GM23248 (cell line): ENCODE measurements around the gene RAB24.

Source experiments
- EZH2 ChIP-seq: fragments of 200-600 bp; sonication (generic); IDR thresholded peaks from 2 replicates; pipeline ENCODE4 v1.6.1; 2018; ENCODE audit warnings: antibody characterized with exemption, mild to moderate bottlenecking; ENCODE audit not compliant: insufficient read depth, poor library complexity, severe bottlenecking
- EZH2phosphoT487 ChIP-seq: fragments of 200-600 bp; sonication (generic); IDR thresholded peaks from 2 replicates; pipeline ENCODE4 v1.6.1; 2018; ENCODE audit warnings: antibody characterized with exemption, moderate library complexity, mild to moderate bottlenecking, low read depth; ENCODE audit not compliant: insufficient read depth

GRCh38 chr5:177256296-177256695, 47.2 kb downstream of the RAB24 start:
- TF ChIP-seq EZH2phosphoT487 (no peak), EZH2 (no peak)
